Stomach (tissue), 9 donors: ENCODE results near the gene KIF6. TPM values are rescaled to one million over a fixed set of nuclear protein-coding genes. Genes with fewer than 3 reads are reported as not detected.

Experiments
- DNase-seq, 2 donors: peaks; one replicate each; pipeline versions ENCODE4 v3.0.0 to v3.0.0-alpha.2; 2013 to 2019
- H3K27ac ChIP-seq, 5 donors: fragments of 200-600 bp in 4 of 5; sonication (generic) in 4 of 5; one replicate each; pipeline ENCODE4 v1.5.1; 2013 to 2019; ENCODE audit warnings: mild to moderate bottlenecking in 1 of 5, moderate library complexity in 1 of 5
- H3K27me3 ChIP-seq, 3 donors: fragments of 200-600 bp; sonication (generic); one replicate each; pipeline ENCODE4 v1.5.1; 2017 to 2019; ENCODE audit warnings: mixed run types in 1 of 3
- H3K36me3 ChIP-seq, 4 donors: fragments of 200-600 bp; sonication (generic); 1 replicate in 3 of 4; 2 replicates in 1 of 4; pipeline ENCODE4 v1.5.1; 2016 to 2019
- H3K4me1 ChIP-seq, 4 donors: fragments of 200-600 bp; sonication (generic); one replicate each; pipeline ENCODE4 v1.5.1; 2016 to 2019
- H3K4me3 ChIP-seq, 4 donors: fragments of 200-600 bp; sonication (generic) in 3 of 4; one replicate each; pipeline ENCODE4 v1.5.1; 2016 to 2019; ENCODE audit warnings: mild to moderate bottlenecking in 1 of 4
- H3K9me3 ChIP-seq, 4 donors: fragments of 200-600 bp; sonication (generic); one replicate each; pipeline ENCODE4 v1.5.1; 2016 to 2019
- EP300 ChIP-seq: sonication (generic); formaldehyde crosslinking; IDR thresholded peaks from one replicate; pipeline ENCODE4 v1.6.1; 2017; ENCODE audit warnings: antibody characterized with exemption
- POLR2A ChIP-seq, 4 donors: fragments of 450-650 bp; IDR thresholded peaks; one replicate each; pipeline ENCODE4 v1.6.1; 2016; ENCODE audit warnings: antibody characterized with exemption in 4 of 4, control low read depth in 2 of 4, mild to moderate bottlenecking in 1 of 4, moderate library complexity in 1 of 4
- POLR2AphosphoS5 ChIP-seq, 3 donors: sonication (generic); formaldehyde crosslinking; IDR thresholded peaks; one replicate each; pipeline ENCODE4 v1.6.1; 2016; ENCODE audit warnings: antibody characterized with exemption in 3 of 3
- WGBS, 5 donors: extraction: QIAGEN DNeasy Blood & Tissue Kit in 3 of 5; methylation state at CpG; one replicate each; pipeline versions ENCODE4 v1.1.5 to v1.1.7; 2013 to 2018; 5-methylcytosine and 5-hydroxymethylcytosine counted together
- intact Hi-C: fragments of 100-400 bp; cut with DNase I; formaldehyde crosslinking; loops from one replicate; pipeline ENCODE4 v1.15.1; 2023; ENCODE audit warnings: low total_unique reads
- polyA plus RNA-seq, 3 donors: library from polyadenylated mRNA; stranded (reverse); fragments of 200-250 nt; gene quantifications; one replicate each; pipeline ENCODE4 v1.2.3, GENCODE V29; 2013
- total RNA-seq, 5 donors: library from RNA; depleted of rRNA; stranded (reverse); fragments of >200 nt; gene quantifications; one replicate each; pipeline versions ENCODE4 v1.1.0 to v1.2.3, GENCODE V29; 2014 to 2016
- TF ChIP-seq, protein P1 (sequence below), 7 experiments: fragments of 450-650 bp in 4 of 7; fragments of 200-600 bp in 3 of 7; sonication (generic) in 3 of 7; IDR thresholded peaks; one replicate each; pipeline ENCODE4 v1.5.1; 2016 to 2019; ENCODE audit warnings: antibody characterized with exemption in 7 of 7, control low read depth in 2 of 7, mild to moderate bottlenecking in 1 of 7
- donor health status: healthy with polysubstance abuse.
- donor health status: Bipolar disorder and iron deficiency.
- donor health status: healthy.

KIF6 gene
- total and polyA plus RNA-seq, 8 donors, result 0.25 to 9.8 (median 0.37) TPM; not detected in 3

GRCh38 chr6:39527792-39528564 lies 197.2 kb downstream of the KIF6 start:
- Histone ChIP-seq H3K9me3 (no peaks in the 10 kb centered on the region), H3K36me3 (no peaks in the 10 kb centered on the region), H3K4me3 (no peak overlapping the region), H3K27ac (no peak overlapping the region), H3K4me1 (peaks cover 0 to 8% (median 0%) of the 10 kb centered on the region in 4 donors), H3K27me3 (no peaks in the 10 kb centered on the region)
- no peak for DNase-seq
- TF ChIP-seq POLR2A (IDR thresholded peaks at IDR 0.05), result no peak
- intact Hi-C loops, result no loop called here
- 66 to 82% (median 79%) methylated on average over 2 of the region's 2 CpGs for WGBS, 5 donors

DNA sequence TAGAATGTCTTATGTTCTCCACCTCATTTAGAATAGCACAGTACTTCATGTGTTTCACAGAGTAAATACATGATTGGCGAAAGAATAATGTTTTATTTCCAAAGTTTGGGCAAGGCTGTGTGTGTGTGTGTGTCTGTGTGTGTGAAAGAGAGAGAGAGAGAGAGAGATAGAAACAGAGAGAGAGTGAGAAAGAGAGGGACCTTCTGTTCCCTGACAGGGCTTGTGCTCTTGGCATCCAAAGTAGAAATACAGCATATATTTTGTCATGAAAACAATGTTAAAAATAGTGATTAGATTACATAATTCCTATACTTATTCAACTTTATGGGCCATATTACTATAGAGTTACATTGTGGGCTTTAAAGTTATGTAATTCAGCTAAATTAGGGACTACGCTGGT lies 201.2 kb downstream of the KIF6 start:
- DNase-seq, result peak in 1 of 2 donors; percentile 54
- no peak for TF ChIP-seq POLR2AphosphoS5 (IDR thresholded peaks at IDR 0.05)
- TF ChIP-seq EP300, result no peak
- TF ChIP-seq POLR2A (IDR thresholded peaks at IDR 0.05), result no peak
- TF ChIP-seq, protein P1, sequence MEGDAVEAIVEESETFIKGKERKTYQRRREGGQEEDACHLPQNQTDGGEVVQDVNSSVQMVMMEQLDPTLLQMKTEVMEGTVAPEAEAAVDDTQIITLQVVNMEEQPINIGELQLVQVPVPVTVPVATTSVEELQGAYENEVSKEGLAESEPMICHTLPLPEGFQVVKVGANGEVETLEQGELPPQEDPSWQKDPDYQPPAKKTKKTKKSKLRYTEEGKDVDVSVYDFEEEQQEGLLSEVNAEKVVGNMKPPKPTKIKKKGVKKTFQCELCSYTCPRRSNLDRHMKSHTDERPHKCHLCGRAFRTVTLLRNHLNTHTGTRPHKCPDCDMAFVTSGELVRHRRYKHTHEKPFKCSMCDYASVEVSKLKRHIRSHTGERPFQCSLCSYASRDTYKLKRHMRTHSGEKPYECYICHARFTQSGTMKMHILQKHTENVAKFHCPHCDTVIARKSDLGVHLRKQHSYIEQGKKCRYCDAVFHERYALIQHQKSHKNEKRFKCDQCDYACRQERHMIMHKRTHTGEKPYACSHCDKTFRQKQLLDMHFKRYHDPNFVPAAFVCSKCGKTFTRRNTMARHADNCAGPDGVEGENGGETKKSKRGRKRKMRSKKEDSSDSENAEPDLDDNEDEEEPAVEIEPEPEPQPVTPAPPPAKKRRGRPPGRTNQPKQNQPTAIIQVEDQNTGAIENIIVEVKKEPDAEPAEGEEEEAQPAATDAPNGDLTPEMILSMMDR (IDR thresholded peaks at IDR 0.05), result no peak
- H3K36me3 ChIP-seq, result no peaks in the 10 kb centered on the region
- H3K4me3 ChIP-seq, result no peak overlapping the region
- H3K27ac ChIP-seq, result no peak overlapping the region
- H3K4me1 ChIP-seq, result peaks cover 0 to 10% (median 3%) of the 10 kb centered on the region in 4 donors
- intact Hi-C loops, result no loop called here
- 82 to 87% (median 83%) methylated on average over 2 of the region's 2 CpGs for WGBS, 5 donors
- H3K9me3 ChIP-seq, result no peaks in the 10 kb centered on the region
- H3K27me3 ChIP-seq, result no peaks in the 10 kb centered on the region

DNA sequence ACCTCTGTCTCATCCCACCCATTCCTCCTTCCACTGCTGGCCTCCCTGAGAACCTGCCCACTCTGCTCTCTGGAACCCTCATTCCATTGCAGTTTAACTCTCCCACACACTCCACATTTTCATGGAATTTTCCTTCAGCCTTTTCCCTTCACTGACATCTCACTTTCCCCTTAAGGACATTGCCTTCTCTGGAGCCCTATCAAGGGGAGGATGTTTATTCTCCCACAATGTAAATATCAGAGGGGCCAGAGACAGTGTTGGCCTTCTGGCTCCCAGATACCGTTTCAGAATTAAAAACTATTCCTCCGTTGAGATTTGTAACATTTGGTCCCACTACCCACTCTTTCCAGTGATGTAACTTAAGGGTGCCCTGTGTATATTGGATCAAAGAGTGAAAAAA lies 203.2 kb downstream of the KIF6 start:
- peak in 1 of 2 donors; percentile 22 for DNase-seq
- intact Hi-C loops, result no loop called here
- H3K4me1 ChIP-seq, result peaks cover 0 to 10% (median 3%) of the 10 kb centered on the region in 4 donors
- TF ChIP-seq, protein P1 (IDR thresholded peaks at IDR 0.05), result no peak
- TF ChIP-seq POLR2AphosphoS5 (IDR thresholded peaks at IDR 0.05) (no peak), EP300 (no peak), POLR2A (IDR thresholded peaks at IDR 0.05) (no peak)
- WGBS, 5 donors, result 6 to 30% (median 14%) methylated on average over 2 of the region's 2 CpGs
- no peak overlapping the region for H3K4me3 ChIP-seq
- H3K9me3 ChIP-seq, result no peaks in the 10 kb centered on the region
- H3K27ac ChIP-seq, result no peak overlapping the region
- H3K27me3 ChIP-seq, result no peaks in the 10 kb centered on the region
- no peaks in the 10 kb centered on the region for H3K36me3 ChIP-seq

- WGBS, 5 donors, result 57 to 81% (median 77%) methylated on average over 1 of the region's 1 CpG
- no peaks in the 10 kb centered on the region for H3K36me3 ChIP-seq
- H3K9me3 ChIP-seq, result no peaks in the 10 kb centered on the region
- no peak overlapping the region for H3K4me3 ChIP-seq
- H3K4me1 ChIP-seq, result peaks cover 0 to 10% (median 3%) of the 10 kb centered on the region in 4 donors
- no peak for TF ChIP-seq POLR2A (IDR thresholded peaks at IDR 0.05)
- TF ChIP-seq EP300, result no peak
- no peak for TF ChIP-seq POLR2AphosphoS5 (IDR thresholded peaks at IDR 0.05)
- intact Hi-C loops, result no loop called here
- peak overlapping the region in 1 of 5 donors; percentile 38 for H3K27ac ChIP-seq
- DNase-seq, result peak in 1 of 2 donors; percentile 30
- H3K27me3 ChIP-seq, result no peaks in the 10 kb centered on the region
Measured at GRCh38 chr6:39520916-39521315, 204.3 kb downstream of the KIF6 start.

DNA sequence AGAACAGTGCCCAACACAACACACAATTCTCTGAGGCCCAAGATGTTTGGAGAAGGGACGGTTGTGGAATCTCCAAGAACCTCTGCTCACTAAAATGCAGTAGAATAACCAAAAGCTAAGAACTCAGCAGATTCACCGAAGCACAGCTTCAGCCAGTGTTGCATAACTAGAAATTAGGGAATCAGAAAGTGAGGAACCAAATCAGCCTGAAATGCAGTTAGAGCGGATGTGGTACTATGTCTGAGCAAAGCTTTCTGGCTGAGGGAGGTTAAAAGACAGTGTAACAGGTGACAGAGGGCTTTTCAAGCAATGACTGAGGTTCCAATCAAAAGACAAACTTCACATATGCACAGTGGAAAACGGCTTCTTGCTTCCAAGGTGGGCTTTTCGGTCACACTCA lies 204.8 kb downstream of the KIF6 start:
- 63 to 83% (median 76%) methylated on average over 5 of the region's 5 CpGs for WGBS, 5 donors
- peak in 1 of 2 donors; percentile 16 for DNase-seq
- peak overlapping the region in 1 of 5 donors; percentile 38 for H3K27ac ChIP-seq
- no peaks in the 10 kb centered on the region for H3K9me3 ChIP-seq
- H3K4me3 ChIP-seq, result no peak overlapping the region
- TF ChIP-seq, protein P1 (IDR thresholded peaks at IDR 0.05), result no peak
- no peak for TF ChIP-seq EP300
- no peak for TF ChIP-seq POLR2AphosphoS5 (IDR thresholded peaks at IDR 0.05)
- peaks cover 0 to 10% (median 3%) of the 10 kb centered on the region in 4 donors for H3K4me1 ChIP-seq
- intact Hi-C loops, result no loop called here
- no peaks in the 10 kb centered on the region for H3K27me3 ChIP-seq
- no peaks in the 10 kb centered on the region for H3K36me3 ChIP-seq
